HepG2 (cell line): ENCODE results near the gene ADAMTS17. TPM values are rescaled to one million over a fixed set of nuclear protein-coding genes. Genes with fewer than 3 reads are reported as not detected.
A peak's percentile ranks its signal among the peaks of the same experiment; 100 is the strongest.

Source experiments
- ATAC-seq: fragments of 200-7000 bp; cut with Tn5 transposase; 3 replicates; pipeline ENCODE4 v1.9.1; 2020; ENCODE audit warnings: mild to moderate bottlenecking, moderate library complexity
- BruUV-seq: library from RNA; stranded (reverse); fragments of 400-500 nt; replicated peaks from 2 replicates; lab custom pipeline; 2021; lab: Mats Ljungman, UMichigan
- CTCF ChIA-PET: fragments of 300-600 bp; formaldehyde crosslinking; extraction: SDS; loops from one replicate; lab custom pipeline; 2021; ENCODE audit warnings: low total read pairs, inconsistent platforms, low intra/inter-chr PET ratio; lab: Yijun Ruan, JAX
- POLR2A ChIA-PET: fragments of 350-600 bp; sonication (Branson Sonifier 250); formaldehyde crosslinking; loops from one replicate; lab custom pipeline; 2020; ENCODE audit warnings: antibody characterized with exemption, inconsistent platforms; lab: Yijun Ruan, JAX
- DNase-seq: peaks from one replicate; pipeline ENCODE4 v3.0.0-alpha.2; 2015; ENCODE audit warnings: low spot score
- FAIRE-seq: peaks from 3 replicates; lab custom pipeline; 2011; peaks lifted over from hg19 to GRCh38; lab: Jason Lieb, UNC
- H2AFZ ChIP-seq: one replicate; pipeline ENCODE4 v1.6.1; 2011; ENCODE audit warnings: low read length, inconsistent platforms
- H3K27ac ChIP-seq: fragments of 300-600 bp; 3 replicates; pipeline ENCODE4 v1.8.0; 2011; ENCODE audit warnings: mixed run types, mild to moderate bottlenecking, mixed read lengths, low read length, inconsistent platforms; ENCODE audit not compliant: insufficient read depth; ENCODE audit errors: extremely low read length
- H3K27me3 ChIP-seq, 2 experiments: fragments of 200-600 bp in 1 of 2; 2 replicates in 1 of 2; 3 replicates in 1 of 2; pipeline versions ENCODE4 v1.6.0 to v1.8.0; 2011; ENCODE audit warnings: low read length in 2 of 2, mild to moderate bottlenecking in 2 of 2, moderate library complexity in 2 of 2, inconsistent platforms in 1 of 2; ENCODE audit not compliant: insufficient read depth in 2 of 2, control insufficient read depth in 1 of 2
- H3K36me3 ChIP-seq, 2 experiments: fragments of 200-600 bp in 1 of 2; replicated peaks in 1 of 2; 2 replicates in 1 of 2; 3 replicates in 1 of 2; pipeline versions ENCODE4 v1.5.1 to v1.8.0; 2011; ENCODE audit warnings: low read length in 2 of 2, inconsistent platforms in 1 of 2; ENCODE audit not compliant: insufficient read depth in 2 of 2, control insufficient read depth in 1 of 2
- H3K4me1 ChIP-seq: 2 replicates; pipeline ENCODE4 v1.5.1; 2012; ENCODE audit warnings: low read length, inconsistent platforms; ENCODE audit not compliant: insufficient read depth
- H3K4me2 ChIP-seq: 2 replicates; pipeline ENCODE4 v1.6.0; 2011; ENCODE audit warnings: low read depth, low read length, inconsistent platforms
- H3K4me3 ChIP-seq, 3 experiments: fragments of 200-600 bp in 1 of 3; sonication (generic), shearing (Covaris generic) in 1 of 3; replicated peaks in 1 of 3; 2 replicates each; pipeline ENCODE4 v1.5.1; 2011 to 2016; ENCODE audit warnings: low read length in 3 of 3, inconsistent platforms in 2 of 3, low read depth in 2 of 3, mild to moderate bottlenecking in 2 of 3, control low read depth in 1 of 3, mixed read lengths in 1 of 3; ENCODE audit not compliant: insufficient read depth in 1 of 3
- H3K79me2 ChIP-seq: one replicate; pipeline ENCODE4 v1.6.1; 2011; ENCODE audit warnings: low read length, inconsistent platforms; ENCODE audit not compliant: insufficient read depth
- H3K9ac ChIP-seq: 2 replicates; pipeline ENCODE4 v1.6.0; 2011; ENCODE audit warnings: mild to moderate bottlenecking, low read depth, low read length, inconsistent platforms; ENCODE audit not compliant: insufficient read depth
- H3K9me3 ChIP-seq: 2 replicates; pipeline ENCODE4 v1.5.1; 2012; ENCODE audit warnings: mild to moderate bottlenecking, low read length
- H4K20me1 ChIP-seq: 2 replicates; pipeline ENCODE4 v1.6.0; 2011; ENCODE audit warnings: inconsistent platforms, mild to moderate bottlenecking, low read length, moderate library complexity; ENCODE audit not compliant: insufficient read depth
- GABPB1 ChIP-seq: IDR thresholded peaks from 2 replicates; pipeline ENCODE4 v1.6.1; 2016; ENCODE audit warnings: mild to moderate bottlenecking, missing genetic modification reagents, moderate library complexity, missing compliant biosample characterization
- RAD51 ChIP-seq: fragments of 450-650 bp; IDR thresholded peaks from 2 replicates; pipeline ENCODE4 v1.6.1; 2016; ENCODE audit warnings: borderline replicate concordance
- ZNF468 ChIP-seq: sonication (generic); formaldehyde crosslinking; IDR thresholded peaks from 2 replicates; pipeline ENCODE4 v1.8.0; 2022; ENCODE audit warnings: mild to moderate bottlenecking, moderate library complexity, missing genetic modification reagents
- WGBS: methylation state at CpG from one replicate; pipeline ENCODE4 v1.1.6; 2017; ENCODE audit warnings: low lambda C conversion rate; 5-methylcytosine and 5-hydroxymethylcytosine counted together
- in situ Hi-C: cut with HindIII; loops from 2 replicates; pipeline ENCODE4 v1.10.0; 2017; ENCODE audit warnings: low pct_unique_long_range_greater_than_20kb; ENCODE audit not compliant: extremely low pct_ligation_motif_present
- intact Hi-C: fragments of 100-400 bp; cut with micrococcal nuclease; formaldehyde crosslinking; loops from one replicate; pipeline ENCODE4 v1.10.0; 2022; ENCODE audit not compliant: unreplicated experiment
- polyA plus RNA-seq, 8 experiments: library from polyadenylated mRNA; depleted of rRNA in 3 of 8; stranded (reverse) in 7 of 8; unstranded in 1 of 8; fragments of >200 nt; fragmentation: Illumina TruSeq in 4 of 8; extraction: Trizol in 4 of 8; gene quantifications; 2 replicates each; pipeline versions ENCODE4 v1.2.1 to v1.2.3, GENCODE V29; 2011 to 2016; ENCODE audit warnings: low read depth in 4 of 8, missing spikeins in 1 of 8, mixed read lengths in 1 of 8; ENCODE audit not compliant: insufficient read depth in 1 of 8
- total RNA-seq, 5 experiments: library from RNA; depleted of rRNA; stranded (reverse); fragments of >200 nt; fragmentation: Illumina TruSeq; extraction: Trizol; gene quantifications; 2 replicates each; pipeline ENCODE4 v1.2.3, GENCODE V29; 2016; ENCODE audit warnings: low read depth in 1 of 5
- TF ChIP-seq, protein P1 (sequence below): IDR thresholded peaks from 2 replicates; pipeline ENCODE4 v1.6.1; 2016; ENCODE audit warnings: low read depth, missing genetic modification reagents, missing compliant biosample characterization

The ADAMTS17 gene
- total and polyA plus RNA-seq, 2 of the 13 experiments (the other 11 are each of a cell fraction or from before 2014, with no cell fraction given), result 0.02 to 0.04 TPM

GRCh38 chr15:100131321-100132224, 210.2 kb downstream of the ADAMTS17 start (continued):
- TF ChIP-seq, protein P1, sequence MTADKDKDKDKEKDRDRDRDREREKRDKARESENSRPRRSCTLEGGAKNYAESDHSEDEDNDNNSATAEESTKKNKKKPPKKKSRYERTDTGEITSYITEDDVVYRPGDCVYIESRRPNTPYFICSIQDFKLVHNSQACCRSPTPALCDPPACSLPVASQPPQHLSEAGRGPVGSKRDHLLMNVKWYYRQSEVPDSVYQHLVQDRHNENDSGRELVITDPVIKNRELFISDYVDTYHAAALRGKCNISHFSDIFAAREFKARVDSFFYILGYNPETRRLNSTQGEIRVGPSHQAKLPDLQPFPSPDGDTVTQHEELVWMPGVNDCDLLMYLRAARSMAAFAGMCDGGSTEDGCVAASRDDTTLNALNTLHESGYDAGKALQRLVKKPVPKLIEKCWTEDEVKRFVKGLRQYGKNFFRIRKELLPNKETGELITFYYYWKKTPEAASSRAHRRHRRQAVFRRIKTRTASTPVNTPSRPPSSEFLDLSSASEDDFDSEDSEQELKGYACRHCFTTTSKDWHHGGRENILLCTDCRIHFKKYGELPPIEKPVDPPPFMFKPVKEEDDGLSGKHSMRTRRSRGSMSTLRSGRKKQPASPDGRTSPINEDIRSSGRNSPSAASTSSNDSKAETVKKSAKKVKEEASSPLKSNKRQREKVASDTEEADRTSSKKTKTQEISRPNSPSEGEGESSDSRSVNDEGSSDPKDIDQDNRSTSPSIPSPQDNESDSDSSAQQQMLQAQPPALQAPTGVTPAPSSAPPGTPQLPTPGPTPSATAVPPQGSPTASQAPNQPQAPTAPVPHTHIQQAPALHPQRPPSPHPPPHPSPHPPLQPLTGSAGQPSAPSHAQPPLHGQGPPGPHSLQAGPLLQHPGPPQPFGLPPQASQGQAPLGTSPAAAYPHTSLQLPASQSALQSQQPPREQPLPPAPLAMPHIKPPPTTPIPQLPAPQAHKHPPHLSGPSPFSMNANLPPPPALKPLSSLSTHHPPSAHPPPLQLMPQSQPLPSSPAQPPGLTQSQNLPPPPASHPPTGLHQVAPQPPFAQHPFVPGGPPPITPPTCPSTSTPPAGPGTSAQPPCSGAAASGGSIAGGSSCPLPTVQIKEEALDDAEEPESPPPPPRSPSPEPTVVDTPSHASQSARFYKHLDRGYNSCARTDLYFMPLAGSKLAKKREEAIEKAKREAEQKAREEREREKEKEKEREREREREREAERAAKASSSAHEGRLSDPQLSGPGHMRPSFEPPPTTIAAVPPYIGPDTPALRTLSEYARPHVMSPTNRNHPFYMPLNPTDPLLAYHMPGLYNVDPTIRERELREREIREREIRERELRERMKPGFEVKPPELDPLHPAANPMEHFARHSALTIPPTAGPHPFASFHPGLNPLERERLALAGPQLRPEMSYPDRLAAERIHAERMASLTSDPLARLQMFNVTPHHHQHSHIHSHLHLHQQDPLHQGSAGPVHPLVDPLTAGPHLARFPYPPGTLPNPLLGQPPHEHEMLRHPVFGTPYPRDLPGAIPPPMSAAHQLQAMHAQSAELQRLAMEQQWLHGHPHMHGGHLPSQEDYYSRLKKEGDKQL (CRISPR knock-in tag), result no peak
- no peak for TF ChIP-seq ZNF468 (CRISPR knock-in tag)

- Histone ChIP-seq H2AFZ (no peak overlapping the region), H3K4me2 (no peak overlapping the region), H3K79me2 (no peaks in the 10 kb centered on the region), H3K9ac (no peak overlapping the region), H3K9me3 (no peaks in the 10 kb centered on the region), H3K4me1 (peaks cover 14% of the 10 kb centered on the region), H3K36me3 (no peaks in the 10 kb centered on the region), H3K4me3 (no peak overlapping the region), H3K27ac (no peak overlapping the region), H3K27me3 (peaks cover 0 to 1% of the 10 kb centered on the region in 2 experiments; a peak in 1 of 5 replicates), H4K20me1 (no peaks in the 10 kb centered on the region)
- no TSS peak for BruUV-seq
- CTCF ChIA-PET, result no interaction called here
- DNase-seq, result peak; percentile 11
- WGBS, result 64% methylated on average over 9 of the region's 9 CpGs
- no peak for FAIRE-seq
- in situ Hi-C loops (loop anchor here (10.0 to 25.0 kb wide), 2 partner anchors 205 to 867 kb away; partner anchors contain the start of gene LRRC28), intact Hi-C loops (loop anchor here (5.0 kb wide), 1 partner anchor 202 kb away; no protein-coding TSS in a partner anchor)
- no peak for ATAC-seq
- TF ChIP-seq RAD51 (peak; percentile 27; the same call in 1 of the 2 replicates), GABPB1 (CRISPR knock-in tag) (no peak)
- POLR2A ChIA-PET, result no interaction called here
These were observed 212.1 kb downstream of the ADAMTS17 start for GRCh38 chr15:100129677-100130076.
